Fibroblast of villous mesenchyme (primary cell): ENCODE results near the gene TMEM132D. TPM values are rescaled to one million over a fixed set of nuclear protein-coding genes. Genes with fewer than 3 reads are reported as not detected.

Experiments
- DNase-seq: peaks from one replicate; pipeline ENCODE4 v3.0.0-alpha.2; 2010; ENCODE audit warnings: low read depth
- H3K4me3 ChIP-seq: 2 replicates; pipeline ENCODE4 v1.5.1; 2011; ENCODE audit warnings: low read depth, mild to moderate bottlenecking, low read length
- CTCF ChIP-seq: IDR thresholded peaks from 2 replicates; pipeline ENCODE4 v1.5.1; 2012; ENCODE audit warnings: low read depth, mild to moderate bottlenecking, low read length; ENCODE audit not compliant: insufficient read depth
- total RNA-seq: library from RNA; depleted of rRNA; stranded (reverse); fragments of >200 nt; gene quantifications from 2 replicates; pipeline ENCODE4 v1.2.3, GENCODE V29; 2012

TMEM132D gene
- total RNA-seq, 1 donor: not detected

DNA sequence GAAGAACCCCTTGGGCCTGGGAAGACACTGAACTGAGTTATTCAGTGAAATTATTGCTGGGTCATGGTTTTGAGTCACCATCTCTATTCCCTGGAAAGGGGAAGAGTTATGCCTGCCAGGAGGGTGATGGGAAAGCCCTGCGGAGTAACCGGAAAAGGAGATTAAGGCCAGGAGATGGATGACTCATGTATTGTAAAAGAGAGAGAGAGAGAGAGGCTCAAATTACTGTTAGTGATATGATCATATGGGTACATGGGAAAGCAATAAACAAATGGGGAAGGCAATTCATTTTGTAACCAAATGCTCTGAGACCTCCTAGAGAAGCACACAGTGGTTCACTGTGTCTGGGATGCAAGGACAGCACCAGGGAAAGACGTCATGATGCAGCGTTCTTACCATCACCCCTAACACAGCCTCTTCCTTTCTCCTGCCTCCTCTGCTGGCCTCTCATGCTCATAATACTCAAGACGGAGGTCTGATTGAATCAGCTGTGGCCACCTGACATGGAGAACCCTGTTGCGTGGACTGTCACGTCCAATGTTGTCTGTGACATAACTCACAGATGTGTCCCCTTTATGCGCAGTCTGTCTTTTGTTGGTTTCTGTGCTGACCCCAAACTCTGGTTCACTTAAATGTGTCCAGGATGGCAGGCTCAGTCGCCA, 243.7 kb downstream of the TMEM132D start:
- H3K4me3 ChIP-seq: no peak overlapping the region
- DNase-seq: peak; percentile 56
- TF ChIP-seq CTCF: no peak

DNA sequence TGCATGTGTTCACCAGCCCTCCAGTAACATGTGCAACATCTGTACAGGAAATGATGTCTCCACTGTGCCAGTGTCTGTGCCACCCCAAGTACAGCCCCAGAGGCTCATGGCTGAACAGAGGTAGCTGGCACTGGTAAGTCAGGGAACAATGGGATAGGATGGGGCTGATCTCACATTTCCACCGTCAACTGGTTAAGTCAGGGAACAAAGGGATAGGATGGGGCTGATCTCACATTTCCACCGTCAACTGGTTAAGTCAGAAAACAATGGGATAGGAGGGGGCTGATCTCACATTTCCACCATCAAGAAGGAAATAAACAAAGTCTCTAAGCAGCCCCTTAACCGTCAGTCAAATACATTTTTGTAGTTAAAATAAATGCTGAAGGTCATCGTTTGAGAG, 246.6 kb downstream of the TMEM132D start:
- no peak overlapping the region for H3K4me3 ChIP-seq
- no peak for TF ChIP-seq CTCF
- DNase-seq: no peak

DNA sequence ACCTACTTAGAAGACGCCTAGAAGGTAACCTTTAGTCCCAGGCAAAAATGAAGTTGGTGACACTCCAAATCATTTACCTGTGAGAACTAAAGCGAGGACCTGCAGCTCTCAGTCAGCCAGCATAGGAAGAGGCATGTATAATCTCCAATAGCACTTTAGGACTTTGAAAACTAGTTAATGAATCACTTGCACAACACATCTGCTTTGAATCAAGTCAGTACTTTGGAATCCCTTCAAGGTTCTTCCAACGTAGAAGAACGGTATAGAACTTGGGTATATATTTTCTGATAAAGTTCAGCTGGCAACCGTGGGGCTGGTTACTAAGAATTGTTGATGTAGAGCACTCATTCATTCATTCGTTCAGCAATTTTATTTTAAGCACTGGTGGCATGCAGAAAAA, 251.9 kb downstream of the TMEM132D start:
- no peak for DNase-seq
- H3K4me3 ChIP-seq: no peak overlapping the region
- no peak for TF ChIP-seq CTCF

GRCh38 chr12:129641926-129642325, 261.9 kb downstream of the TMEM132D start:
- DNase-seq: no peak
- no peak for TF ChIP-seq CTCF
- no peak overlapping the region for H3K4me3 ChIP-seq

- TF ChIP-seq CTCF: no peak
- DNase-seq: no peak
- no peak overlapping the region for H3K4me3 ChIP-seq
Measured at GRCh38 chr12:129635021-129635685, 268.7 kb downstream of the TMEM132D start.

GRCh38 chr12:129631316-129631715, 272.5 kb downstream of the TMEM132D start:
- no peak for DNase-seq
- no peak for TF ChIP-seq CTCF
- H3K4me3 ChIP-seq: no peak overlapping the region

DNA sequence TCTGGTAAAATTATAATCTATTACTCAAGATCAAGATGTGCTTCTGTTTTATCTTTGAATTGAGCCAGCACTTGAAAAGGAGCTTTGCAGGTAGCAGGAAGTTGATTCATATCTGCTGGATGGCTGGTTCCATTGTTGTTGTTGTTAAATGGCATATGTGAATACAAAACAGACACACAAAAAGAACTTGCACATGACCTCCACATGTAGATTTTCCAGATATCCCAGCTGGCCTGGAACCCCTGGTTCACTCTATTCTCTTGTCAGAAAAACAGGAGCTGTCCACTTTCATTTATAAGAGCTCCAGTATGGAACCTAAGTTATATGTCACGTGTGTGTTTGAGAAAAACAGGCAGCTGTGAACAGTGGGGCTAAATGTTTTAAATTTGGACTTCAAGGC, 273.9 kb downstream of the TMEM132D start:
- no peak for TF ChIP-seq CTCF
- H3K4me3 ChIP-seq: no peak overlapping the region
- no peak for DNase-seq
